GM19238 (cell line): ENCODE measurements around the gene XCL2.
"Not testable (repeated sequence)": the region's sequence is repeated elsewhere in the genome, so short reads cannot be mapped to it uniquely, and the experiment has no call there.

Experiments
- DNase-seq: peaks from one replicate; pipeline ENCODE4 v3.0.0; 2011; ENCODE audit warnings: low spot score; ENCODE audit not compliant: insufficient read length

The XCL2 gene

GRCh38 chr1:168543840-168544498 is at the start of gene XCL2:
XCL2 (minus strand) TSS chr1:168543997; CDS start chr1:168543964, 33 bp downstream.
- DNase-seq: not testable (repeated sequence)

- DNase-seq: no peak
Observed at GRCh38 chr1:168591641-168592250, 47.9 kb upstream of the XCL2 start.

DNA sequence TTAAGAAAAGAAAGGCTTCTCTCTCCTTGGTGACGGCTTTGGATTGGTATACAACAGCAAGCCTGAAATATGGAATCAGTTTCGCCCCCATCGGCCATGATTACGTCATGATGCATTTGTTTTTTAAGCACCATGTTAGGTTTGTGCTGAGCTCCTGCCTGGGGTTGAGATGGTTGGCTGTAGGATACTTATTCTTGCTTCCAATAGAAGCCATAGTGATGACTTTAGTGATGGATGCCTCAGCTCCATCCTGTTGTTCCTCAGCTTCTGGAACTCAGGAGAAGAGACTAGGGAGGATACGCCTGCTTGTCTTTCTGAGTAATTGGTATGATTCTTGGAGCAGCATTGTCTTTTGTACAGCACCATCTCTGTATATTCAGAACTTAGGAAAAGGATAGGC is 47.3 kb upstream of the XCL2 start:
- no peak for DNase-seq

DNA sequence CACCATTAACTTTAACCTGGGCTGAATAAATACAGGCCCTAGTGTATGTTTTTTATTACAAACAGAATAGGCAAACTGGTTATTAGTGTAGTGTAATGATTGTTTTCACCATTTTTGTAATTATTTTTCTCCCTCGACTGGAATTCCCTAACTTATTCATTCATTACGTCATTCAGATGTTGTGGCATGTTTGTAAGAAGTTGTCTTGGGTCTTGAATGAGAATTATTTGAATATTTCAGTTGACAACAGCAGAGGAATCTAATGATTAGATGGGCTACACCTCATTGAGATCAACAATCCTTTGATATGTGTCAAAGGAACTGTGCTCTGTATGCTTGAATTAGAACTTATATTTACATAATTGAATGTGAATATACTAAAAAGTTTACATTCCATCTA is 45.4 kb upstream of the XCL2 start:
- DNase-seq: no peak

- no peak for DNase-seq
Observed at GRCh38 chr1:168585937-168586336, 42.1 kb upstream of the XCL2 start.

GRCh38 chr1:168585191-168585590 is 41.4 kb upstream of the XCL2 start:
- no peak for DNase-seq

GRCh38 chr1:168583571-168583970 is 39.8 kb upstream of the XCL2 start:
- DNase-seq: no peak

- no peak for DNase-seq
Observed at GRCh38 chr1:168582688-168583336, 39.0 kb upstream of the XCL2 start.

- no peak for DNase-seq
Observed at GRCh38 chr1:168581817-168582572, 38.2 kb upstream of the XCL2 start.

GRCh38 chr1:168580991-168581390 is 37.2 kb upstream of the XCL2 start:
- DNase-seq: not testable (repeated sequence)

DNA sequence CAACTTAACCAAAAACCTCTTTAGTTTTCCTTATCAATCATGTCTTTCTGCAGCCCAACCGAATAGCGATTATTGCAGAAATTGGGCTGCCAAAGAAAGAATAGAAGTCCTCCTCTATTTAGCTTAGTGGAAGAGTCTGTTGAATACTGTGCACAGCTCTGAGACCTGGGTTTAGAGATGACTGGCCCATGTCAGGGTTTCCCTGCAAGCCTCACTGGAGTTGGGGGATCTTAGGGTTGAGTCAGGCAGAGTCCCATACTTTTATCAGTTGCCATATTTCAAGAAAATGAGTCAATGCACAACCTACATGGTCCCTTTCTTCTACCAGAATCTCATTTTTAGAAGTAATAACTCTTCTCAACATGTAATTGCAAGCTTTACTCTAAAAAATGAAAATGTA is 36.5 kb upstream of the XCL2 start:
- DNase-seq: not testable (repeated sequence)

DNA sequence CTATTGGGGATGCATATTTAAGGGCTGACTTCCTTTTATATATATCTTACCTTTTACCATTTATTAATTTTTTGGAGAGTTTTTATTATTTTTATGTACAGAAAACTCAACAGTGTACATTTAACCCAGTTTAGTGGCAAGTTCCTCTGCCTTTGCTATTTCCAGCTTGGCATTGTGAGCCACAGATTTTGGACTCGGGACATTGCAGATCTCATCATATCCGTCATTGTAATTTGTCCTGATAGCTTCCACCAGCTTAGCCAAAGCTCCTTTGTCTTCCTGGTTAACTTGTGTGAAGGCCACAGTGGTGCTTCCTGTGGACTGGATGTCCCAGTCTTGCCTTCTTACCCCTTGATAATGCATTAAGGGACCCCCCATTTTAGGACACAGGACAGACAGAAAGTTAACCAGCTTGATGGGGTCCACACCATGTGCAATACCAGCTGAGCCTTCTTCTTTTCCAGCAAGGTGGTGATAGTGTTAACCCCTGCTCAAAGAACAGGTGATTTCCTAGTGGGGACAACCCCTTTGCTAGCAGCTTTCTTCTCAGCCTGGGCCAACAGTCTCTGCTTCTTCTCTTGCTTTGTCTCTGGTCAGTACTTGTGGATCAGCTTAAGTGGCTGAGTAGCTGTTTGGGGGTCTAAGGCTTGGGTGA is 34.9 kb upstream of the XCL2 start:
- DNase-seq: not testable (repeated sequence)

GRCh38 chr1:168576245-168576688 is 32.5 kb upstream of the XCL2 start, which contains the start of gene XCL1:
XCL1 (plus strand) TSS chr1:168576605; CDS start chr1:168576638, 33 bp downstream.
- DNase-seq: not testable (repeated sequence)

- not testable (repeated sequence) for DNase-seq
Observed at GRCh38 chr1:168574234-168574633, 30.4 kb upstream of the XCL2 start.

DNA sequence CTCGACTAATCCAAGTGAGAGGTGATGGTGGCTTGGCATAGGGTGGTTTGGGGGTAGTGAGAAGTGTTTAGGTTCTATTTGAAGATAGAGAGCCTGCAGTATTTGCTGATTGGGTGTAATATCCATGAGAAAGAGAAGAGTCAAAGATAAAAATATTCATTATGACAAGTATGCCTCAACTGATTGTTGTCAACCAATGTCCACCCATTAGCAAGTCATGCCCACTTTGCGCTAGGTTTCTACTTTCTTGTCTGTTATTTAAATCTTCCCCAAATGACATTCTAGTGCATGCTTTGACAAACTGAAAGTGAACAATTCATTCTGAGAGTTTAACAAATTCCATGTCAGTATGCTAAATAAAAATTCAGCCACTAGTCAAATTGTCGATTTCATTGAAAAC is 28.8 kb upstream of the XCL2 start:
- DNase-seq: no peak

- no peak for DNase-seq
Observed at GRCh38 chr1:168570652-168571051, 26.9 kb upstream of the XCL2 start.

DNA sequence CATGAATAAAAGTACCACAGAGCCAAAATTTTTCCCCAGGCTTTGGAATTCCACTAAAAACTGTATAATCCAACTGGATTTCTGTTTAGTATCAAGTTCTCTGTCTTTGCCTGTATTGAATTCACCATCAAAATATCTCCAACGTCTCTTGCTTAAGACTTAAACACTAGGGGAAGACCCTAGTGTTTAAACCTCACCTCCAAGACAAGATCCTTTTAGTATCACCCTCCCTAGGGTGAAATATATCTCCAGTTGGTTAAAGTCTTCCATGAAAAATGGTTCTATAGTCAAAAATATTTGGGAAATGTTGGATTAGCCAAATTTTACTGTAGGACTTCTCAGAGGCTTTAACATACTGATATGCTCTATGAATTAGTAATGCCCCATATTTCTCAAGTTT is 24.5 kb upstream of the XCL2 start:
- DNase-seq: no peak

DNA sequence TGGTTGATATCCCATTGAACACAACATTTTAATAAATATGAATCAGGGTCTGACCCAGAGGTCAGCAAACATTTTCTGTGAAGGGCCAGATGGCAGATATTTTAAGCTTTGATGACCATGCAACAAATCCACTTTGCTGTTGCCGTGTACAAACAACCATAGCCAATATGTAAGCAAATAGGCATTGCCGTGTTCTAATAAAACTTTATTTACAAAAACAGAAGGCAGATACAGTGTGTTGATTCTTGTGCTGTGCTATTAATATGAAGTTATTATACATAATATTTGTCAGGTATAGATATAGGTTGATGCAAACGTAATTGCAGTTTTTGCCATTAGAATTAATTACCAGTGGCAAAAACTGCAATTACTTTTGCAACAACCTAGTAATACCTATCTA is 23.8 kb upstream of the XCL2 start:
- no peak for DNase-seq

DNA sequence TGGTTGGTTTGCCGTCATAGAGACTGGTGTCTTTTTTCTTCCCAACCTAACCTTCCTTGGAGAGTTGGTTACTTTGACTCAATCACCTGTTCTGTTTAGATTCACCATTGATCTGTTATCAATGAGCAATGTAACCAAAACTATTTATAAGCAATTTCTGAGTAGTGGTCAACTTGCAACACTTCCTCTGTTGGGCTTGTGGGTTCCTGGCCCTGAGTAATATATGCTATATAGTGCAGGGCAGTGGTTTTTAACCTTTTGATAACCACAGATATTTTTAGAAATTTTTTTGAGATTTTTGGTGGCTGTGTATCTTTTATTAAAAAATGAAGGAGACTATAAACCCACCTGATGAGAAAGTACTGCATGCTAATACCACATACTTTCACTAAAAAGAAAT is 23.2 kb upstream of the XCL2 start:
- no peak for DNase-seq

- DNase-seq: no peak
Observed at GRCh38 chr1:168565825-168566224, 22.0 kb upstream of the XCL2 start.

DNA sequence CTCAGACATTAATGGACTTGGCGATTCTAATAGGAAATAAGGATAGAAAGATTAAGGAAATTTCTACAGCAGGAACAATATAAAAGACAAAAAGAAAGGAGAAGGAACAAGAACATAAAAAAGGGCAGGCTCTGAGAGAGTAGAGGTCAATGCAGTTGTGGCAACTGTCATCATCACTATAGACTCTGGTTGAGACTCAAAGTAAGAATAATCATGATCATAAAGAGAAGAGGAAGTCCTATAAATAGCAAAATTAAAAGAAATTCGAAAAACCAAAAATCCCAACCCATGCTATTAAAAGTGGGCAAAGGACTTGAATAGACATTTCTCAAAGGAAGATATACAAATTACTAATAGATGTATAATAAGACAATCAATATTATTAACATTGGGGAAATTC is 18.2 kb upstream of the XCL2 start:
- no peak for DNase-seq
